ENCODE results near the gene TTC7B. TPM values are rescaled to one million over a fixed set of nuclear protein-coding genes. Genes with fewer than 3 reads are reported as not detected.
"Not testable (repeated sequence)": the region's sequence is repeated elsewhere in the genome, so short reads cannot be mapped to it uniquely, and the experiment has no call there.

The TTC7B gene, protein sequence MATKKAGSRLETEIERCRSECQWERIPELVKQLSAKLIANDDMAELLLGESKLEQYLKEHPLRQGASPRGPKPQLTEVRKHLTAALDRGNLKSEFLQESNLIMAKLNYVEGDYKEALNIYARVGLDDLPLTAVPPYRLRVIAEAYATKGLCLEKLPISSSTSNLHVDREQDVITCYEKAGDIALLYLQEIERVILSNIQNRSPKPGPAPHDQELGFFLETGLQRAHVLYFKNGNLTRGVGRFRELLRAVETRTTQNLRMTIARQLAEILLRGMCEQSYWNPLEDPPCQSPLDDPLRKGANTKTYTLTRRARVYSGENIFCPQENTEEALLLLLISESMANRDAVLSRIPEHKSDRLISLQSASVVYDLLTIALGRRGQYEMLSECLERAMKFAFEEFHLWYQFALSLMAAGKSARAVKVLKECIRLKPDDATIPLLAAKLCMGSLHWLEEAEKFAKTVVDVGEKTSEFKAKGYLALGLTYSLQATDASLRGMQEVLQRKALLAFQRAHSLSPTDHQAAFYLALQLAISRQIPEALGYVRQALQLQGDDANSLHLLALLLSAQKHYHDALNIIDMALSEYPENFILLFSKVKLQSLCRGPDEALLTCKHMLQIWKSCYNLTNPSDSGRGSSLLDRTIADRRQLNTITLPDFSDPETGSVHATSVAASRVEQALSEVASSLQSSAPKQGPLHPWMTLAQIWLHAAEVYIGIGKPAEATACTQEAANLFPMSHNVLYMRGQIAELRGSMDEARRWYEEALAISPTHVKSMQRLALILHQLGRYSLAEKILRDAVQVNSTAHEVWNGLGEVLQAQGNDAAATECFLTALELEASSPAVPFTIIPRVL
- total RNA-seq (ENCODE audit: low replicate concordance) = 27.4 and 40.4 TPM in 2 replicates
- long read RNA-seq, partial matches to known transcripts = 6 of 8 reads
- long read RNA-seq, other reads (novel, unspliced or antisense) = 2 of 8 reads

DNA sequence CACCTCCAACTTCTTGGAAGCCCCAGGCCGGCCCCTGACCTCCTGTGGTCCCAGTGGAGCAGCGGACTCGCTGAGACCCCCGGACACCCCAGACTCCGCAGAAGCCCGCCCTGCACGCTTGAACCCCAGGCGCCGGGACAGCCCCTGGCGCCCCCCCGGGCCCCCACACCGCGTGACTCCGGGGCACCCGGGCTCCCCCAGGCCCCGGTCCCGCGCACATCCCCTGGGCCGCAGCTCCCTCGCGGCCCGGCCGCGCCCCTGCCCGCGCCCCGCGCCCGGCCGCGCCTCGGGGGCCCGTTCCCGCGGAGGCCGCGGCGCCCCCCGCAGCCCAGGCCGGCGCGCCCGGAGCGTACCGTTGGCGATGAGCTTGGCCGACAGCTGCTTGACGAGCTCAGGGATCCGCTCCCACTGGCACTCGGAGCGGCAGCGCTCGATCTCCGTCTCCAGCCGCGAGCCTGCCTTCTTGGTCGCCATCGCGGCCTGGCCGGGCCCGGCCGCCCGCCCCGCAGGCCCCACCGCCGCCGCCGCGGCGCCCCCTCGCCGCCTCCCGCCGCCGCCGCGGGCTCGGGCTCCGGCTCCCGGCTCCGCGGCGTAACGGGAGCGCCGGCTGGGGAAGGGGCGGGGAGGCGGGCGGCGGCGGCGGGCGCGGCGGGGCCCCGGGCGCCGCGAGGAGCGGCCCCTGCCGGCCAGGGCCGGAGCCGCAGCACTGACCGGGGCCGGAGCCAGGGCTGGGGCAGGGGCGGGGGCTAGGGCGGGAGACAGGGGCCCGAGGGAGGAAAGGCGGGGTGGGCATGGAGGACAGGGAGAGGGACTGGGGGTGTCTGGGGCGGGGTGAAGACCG is at the start of gene TTC7B:
TTC7B (minus strand) TSS at position 609 of the 841 bp plus-strand sequence; CDS start at position 474, 135 bp downstream.
- H3K27ac Mint-ChIP-seq = peak within 1 kb of the TSS; percentile 79
- DNase-seq (ENCODE audit: extremely low spot score, unreplicated experiment) = no peak
- H3K4me3 Mint-ChIP-seq = peak within 1 kb of the TSS; percentile 92
- H3K4me1 Mint-ChIP-seq (ENCODE audit: unreplicated experiment) = peaks cover 39% of the 10 kb centered on the region
- no peaks in the 10 kb centered on the region for H3K27me3 Mint-ChIP-seq
- H3K36me3 Mint-ChIP-seq = peaks cover 4% of the 10 kb centered on the region
- H3K9me3 Mint-ChIP-seq = no peaks in the 10 kb centered on the region
- TF ChIP-seq, protein P1, sequence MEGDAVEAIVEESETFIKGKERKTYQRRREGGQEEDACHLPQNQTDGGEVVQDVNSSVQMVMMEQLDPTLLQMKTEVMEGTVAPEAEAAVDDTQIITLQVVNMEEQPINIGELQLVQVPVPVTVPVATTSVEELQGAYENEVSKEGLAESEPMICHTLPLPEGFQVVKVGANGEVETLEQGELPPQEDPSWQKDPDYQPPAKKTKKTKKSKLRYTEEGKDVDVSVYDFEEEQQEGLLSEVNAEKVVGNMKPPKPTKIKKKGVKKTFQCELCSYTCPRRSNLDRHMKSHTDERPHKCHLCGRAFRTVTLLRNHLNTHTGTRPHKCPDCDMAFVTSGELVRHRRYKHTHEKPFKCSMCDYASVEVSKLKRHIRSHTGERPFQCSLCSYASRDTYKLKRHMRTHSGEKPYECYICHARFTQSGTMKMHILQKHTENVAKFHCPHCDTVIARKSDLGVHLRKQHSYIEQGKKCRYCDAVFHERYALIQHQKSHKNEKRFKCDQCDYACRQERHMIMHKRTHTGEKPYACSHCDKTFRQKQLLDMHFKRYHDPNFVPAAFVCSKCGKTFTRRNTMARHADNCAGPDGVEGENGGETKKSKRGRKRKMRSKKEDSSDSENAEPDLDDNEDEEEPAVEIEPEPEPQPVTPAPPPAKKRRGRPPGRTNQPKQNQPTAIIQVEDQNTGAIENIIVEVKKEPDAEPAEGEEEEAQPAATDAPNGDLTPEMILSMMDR (conservative IDR thresholded peaks at IDR 0.05) = peak; percentile 45

DNA sequence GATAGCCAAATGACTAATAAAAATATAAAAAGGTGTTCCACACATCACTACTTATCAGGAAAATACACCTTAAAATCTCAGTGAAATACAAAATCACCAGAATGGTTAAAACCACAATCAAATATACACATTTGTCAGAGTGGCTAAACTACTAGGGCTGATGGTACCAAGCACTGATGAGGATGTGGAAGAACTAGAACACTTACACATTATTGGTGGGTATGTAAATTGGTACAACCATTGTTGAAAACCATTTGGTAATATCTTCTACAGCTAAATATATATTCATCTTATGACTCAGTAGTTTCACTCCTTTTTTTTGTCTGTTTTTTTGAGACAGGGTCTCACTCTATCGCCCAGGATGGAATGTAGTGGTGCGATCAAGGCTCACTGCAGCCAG is 48.5 kb upstream of the TTC7B start:
- Mint-ChIP-seq H3K4me1 (ENCODE audit: unreplicated experiment) (no peaks in the 10 kb centered on the region), H3K27me3 (no peaks in the 10 kb centered on the region), H3K4me3 (no peak overlapping the region), H3K36me3 (no peaks in the 10 kb centered on the region), H3K27ac (no peak overlapping the region), H3K9me3 (no peaks in the 10 kb centered on the region)
- no peak for DNase-seq (ENCODE audit: extremely low spot score, unreplicated experiment)
- TF ChIP-seq, protein P1 (conservative IDR thresholded peaks at IDR 0.05) = no peak

DNA sequence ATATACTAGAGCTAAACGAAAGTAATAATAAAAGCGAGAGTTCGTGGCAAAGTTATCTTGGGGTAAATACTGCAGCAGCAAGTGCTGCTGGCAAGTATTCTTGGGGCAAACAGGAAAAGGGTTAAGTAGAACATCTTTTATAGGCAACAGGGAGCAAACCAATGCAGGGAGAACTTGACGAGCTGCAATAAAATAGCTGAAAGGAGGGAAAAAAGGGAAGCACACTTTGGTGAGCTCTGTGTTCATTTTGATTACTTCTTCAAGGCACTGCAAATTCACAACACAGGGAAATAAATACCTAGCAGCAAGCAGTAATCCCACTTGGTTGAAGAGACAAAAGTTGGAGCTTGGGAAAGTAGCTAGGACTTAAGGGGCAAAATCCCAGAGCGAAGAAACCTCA is 42.3 kb upstream of the TTC7B start:
- Mint-ChIP-seq H3K27me3 (no peaks in the 10 kb centered on the region), H3K36me3 (no peaks in the 10 kb centered on the region), H3K4me3 (no peak overlapping the region), H3K4me1 (ENCODE audit: unreplicated experiment) (no peaks in the 10 kb centered on the region), H3K9me3 (no peaks in the 10 kb centered on the region), H3K27ac (no peak overlapping the region)
- no peak for DNase-seq (ENCODE audit: extremely low spot score, unreplicated experiment)
- TF ChIP-seq, protein P1 (conservative IDR thresholded peaks at IDR 0.05) = no peak

DNA sequence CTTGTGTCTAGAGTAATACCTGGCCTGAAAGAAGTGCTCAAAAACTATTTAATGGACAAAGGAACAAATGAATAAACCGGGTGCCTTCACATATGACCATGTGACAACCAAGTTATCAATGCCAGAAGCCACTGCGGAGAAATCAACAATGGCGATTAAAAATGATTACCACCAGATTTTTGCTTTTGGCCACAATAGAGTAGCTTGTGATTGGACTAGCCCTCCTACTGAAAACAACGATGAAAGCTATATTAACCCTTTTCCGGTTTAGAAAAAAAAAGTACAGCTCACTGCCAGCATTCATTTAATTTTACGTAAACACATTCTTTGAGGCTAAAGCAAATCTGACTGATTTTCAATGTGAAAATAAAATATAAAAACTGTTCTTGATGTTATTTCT is 41.6 kb upstream of the TTC7B start:
- H3K4me1 Mint-ChIP-seq (ENCODE audit: unreplicated experiment) = no peaks in the 10 kb centered on the region
- H3K27ac Mint-ChIP-seq = no peak overlapping the region
- no peak for DNase-seq (ENCODE audit: extremely low spot score, unreplicated experiment)
- H3K27me3 Mint-ChIP-seq = no peaks in the 10 kb centered on the region
- TF ChIP-seq, protein P1 (conservative IDR thresholded peaks at IDR 0.05) = no peak
- H3K9me3 Mint-ChIP-seq = no peaks in the 10 kb centered on the region
- H3K4me3 Mint-ChIP-seq = no peak overlapping the region
- no peaks in the 10 kb centered on the region for H3K36me3 Mint-ChIP-seq

DNA sequence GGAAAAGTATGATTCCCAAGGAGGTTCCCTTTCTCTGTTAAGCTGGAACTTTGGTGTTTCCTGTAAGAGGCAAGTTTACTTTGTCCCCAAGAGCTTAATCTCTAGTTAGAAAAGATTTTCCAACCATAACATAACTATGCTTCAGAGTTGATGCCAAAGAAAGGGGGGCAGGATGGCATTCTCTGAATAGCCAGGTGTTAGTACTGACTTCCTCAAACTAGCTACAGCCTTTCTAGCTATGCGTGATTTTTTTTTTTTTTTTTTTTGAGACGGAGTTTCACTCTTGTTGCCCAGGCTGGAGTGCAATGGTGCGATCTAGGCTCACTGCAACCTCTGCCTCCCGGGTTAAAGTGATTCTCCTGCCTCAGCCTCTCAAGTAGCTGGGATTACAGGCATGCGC is 39.9 kb upstream of the TTC7B start:
- DNase-seq (ENCODE audit: extremely low spot score, unreplicated experiment); H3K4me1 Mint-ChIP-seq (ENCODE audit: unreplicated experiment); H3K9me3 Mint-ChIP-seq; H3K27me3 Mint-ChIP-seq; H3K27ac Mint-ChIP-seq; H3K36me3 Mint-ChIP-seq; H3K4me3 Mint-ChIP-seq: not testable (repeated sequence)

All from type B pancreatic cell (in vitro differentiated cells).